ENCODE measurements around the gene GDF7.

The GDF7 gene

GRCh38 chr2:20661421-20662307, 5.3 kb upstream of the GDF7 start:
- no peak overlapping the region for H3K4me3 ChIP-seq (ENCODE audit: low read depth, low read length)

GRCh38 chr2:20662308-20662937, 4.5 kb upstream of the GDF7 start:
- no peak overlapping the region for H3K4me3 ChIP-seq (ENCODE audit: low read depth, low read length)
- TF ChIP-seq CTCF (IDR thresholded peaks at IDR 0.05; ENCODE audit: borderline replicate concordance, insufficient read depth, low read depth, low read length): no peak

More at GRCh38 chr2:20661421-20662307, 5.3 kb upstream of the GDF7 start:
- peak; percentile 96 for TF ChIP-seq CTCF (IDR thresholded peaks at IDR 0.05; ENCODE audit: borderline replicate concordance, insufficient read depth, low read depth, low read length)

GRCh38 chr2:20663196-20664070, 3.5 kb upstream of the GDF7 start:
- no peak for TF ChIP-seq CTCF (IDR thresholded peaks at IDR 0.05; ENCODE audit: borderline replicate concordance, insufficient read depth, low read depth, low read length)
- H3K4me3 ChIP-seq (ENCODE audit: low read depth, low read length): no peak overlapping the region

GRCh38 chr2:20664071-20664390, 2.9 kb upstream of the GDF7 start:
- no peak overlapping the region for H3K4me3 ChIP-seq (ENCODE audit: low read depth, low read length)
- TF ChIP-seq CTCF (IDR thresholded peaks at IDR 0.05; ENCODE audit: borderline replicate concordance, insufficient read depth, low read depth, low read length): no peak

GRCh38 chr2:20664431-20665242, 2.3 kb upstream of the GDF7 start:
- TF ChIP-seq CTCF (IDR thresholded peaks at IDR 0.05; ENCODE audit: borderline replicate concordance, insufficient read depth, low read depth, low read length): no peak
- H3K4me3 ChIP-seq (ENCODE audit: low read depth, low read length): no peak overlapping the region

DNA sequence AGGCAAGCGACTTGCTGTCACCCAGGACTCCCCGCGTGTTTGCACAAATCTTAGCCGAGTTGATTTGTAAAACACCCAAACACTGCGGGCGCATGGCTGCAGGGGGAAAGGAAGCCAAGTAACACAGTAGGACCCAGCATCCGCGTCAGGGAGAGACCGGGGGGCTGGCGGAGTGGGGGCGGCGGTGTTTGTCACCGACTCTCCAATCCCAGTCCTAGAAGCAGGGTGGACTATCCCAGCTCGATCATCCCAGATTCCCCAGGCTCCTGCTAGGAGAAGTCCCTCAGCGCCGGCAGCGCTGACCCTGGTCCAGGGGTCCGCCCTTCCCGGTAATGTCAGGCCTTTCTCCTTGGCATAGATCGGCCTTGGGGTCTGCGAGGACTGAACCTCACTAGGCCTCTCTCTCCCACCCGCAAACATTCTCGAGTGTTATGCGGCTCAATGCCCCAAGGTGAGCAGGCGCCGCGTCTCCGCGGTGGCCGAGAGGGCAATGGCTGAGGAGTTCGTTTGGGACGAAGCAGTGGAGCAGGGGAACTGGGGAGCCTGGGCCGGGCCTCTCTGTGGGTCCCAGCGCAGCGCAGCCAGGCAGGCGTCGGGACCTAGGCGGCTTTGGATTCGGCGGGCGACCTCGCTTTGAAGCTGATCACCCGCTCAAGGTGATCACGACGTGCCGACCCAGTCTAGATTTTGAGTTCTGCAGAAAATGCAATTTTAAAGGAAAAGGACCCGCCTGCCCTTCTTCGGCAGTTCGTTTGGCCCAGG, 1.5 kb upstream of the GDF7 start:
- TF ChIP-seq CTCF (IDR thresholded peaks at IDR 0.05; ENCODE audit: borderline replicate concordance, insufficient read depth, low read depth, low read length): no peak
- H3K4me3 ChIP-seq (ENCODE audit: low read depth, low read length): peak overlapping the region; percentile 45
